Medulla oblongata (tissue), 1 donor: ENCODE results near the gene GLS.

Experiments
- DNase-seq: peaks from one replicate; pipeline ENCODE4 v3.0.0-alpha.2; 2015; ENCODE audit errors: extremely low spot score

GLS gene

GRCh38 chr2:190972213-190972612 is 91.6 kb downstream of the GLS start:
- DNase-seq, result no peak

DNA sequence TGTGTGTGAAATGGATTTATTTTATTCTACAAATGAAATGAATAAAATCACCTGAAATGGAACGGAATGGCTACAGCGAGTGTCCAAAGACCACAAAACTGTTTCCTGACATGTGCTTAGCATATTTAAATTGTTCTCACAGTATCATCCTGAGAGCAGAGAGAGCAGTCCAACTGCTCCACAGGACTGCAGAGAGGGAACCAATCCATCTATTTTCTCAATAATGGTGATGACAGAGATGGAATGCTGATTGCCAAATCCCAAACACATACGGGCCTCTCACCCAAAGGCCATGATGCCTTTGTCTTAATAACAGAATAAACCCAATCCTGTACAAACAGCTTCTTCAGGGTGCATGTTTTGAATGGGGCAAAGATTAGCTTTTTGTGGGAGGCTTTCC is 92.2 kb downstream of the GLS start:
- DNase-seq, result no peak

DNA sequence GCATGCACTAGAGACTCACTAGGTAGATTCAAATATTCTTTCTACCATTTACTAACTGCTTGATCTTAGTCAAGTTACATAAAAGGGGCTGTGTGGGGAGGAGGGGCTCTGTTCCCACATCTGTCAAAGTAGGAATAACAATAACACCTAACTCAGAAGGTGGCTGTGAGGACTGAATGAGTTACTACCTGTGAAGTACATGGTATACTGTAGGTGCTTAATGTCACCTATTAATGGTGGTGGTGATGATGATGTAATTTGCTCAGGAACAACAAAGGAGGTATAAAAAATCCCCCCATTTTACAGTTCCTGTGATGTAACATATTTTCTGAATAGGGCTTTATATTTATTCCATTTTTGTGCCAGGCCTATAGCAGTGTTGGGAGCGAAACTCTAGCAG is 92.6 kb downstream of the GLS start:
- no peak for DNase-seq

- no peak for DNase-seq
These were observed 93.4 kb downstream of the GLS start for GRCh38 chr2:190973726-190974628.

DNA sequence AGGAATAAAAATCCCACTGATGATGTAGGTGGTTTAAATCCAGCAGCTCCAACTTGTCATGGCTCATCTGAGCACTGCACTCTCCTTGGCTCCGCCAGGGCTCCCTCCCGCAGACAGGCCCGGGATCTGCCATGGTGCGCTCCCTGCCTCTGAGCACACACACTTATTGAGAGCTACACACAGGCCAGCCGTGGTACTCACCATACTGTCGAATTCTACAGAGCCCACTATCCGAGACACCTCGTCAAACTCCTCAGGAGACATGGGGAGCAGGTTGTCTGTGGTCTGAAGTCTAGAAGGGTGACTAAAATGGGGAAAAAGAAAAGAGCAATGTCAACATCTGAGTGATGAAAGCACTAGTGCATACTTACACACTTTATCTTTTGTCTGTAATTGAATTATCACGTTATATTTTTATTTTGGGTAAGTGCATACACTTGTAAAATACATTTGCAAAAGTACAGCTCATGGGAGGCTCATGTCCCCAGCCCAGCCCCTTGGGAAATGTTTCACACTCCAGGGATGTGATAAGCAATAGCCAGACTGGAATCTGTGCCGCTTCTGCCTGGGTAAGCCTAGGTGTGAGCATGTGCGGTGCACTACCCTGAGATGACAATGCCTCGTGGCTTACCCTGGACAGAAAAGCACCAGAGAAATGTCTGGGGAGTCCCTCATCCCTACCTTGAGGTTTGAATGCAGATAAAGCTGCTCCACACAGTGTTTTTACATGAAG is 94.2 kb downstream of the GLS start:
- DNase-seq, result no peak

DNA sequence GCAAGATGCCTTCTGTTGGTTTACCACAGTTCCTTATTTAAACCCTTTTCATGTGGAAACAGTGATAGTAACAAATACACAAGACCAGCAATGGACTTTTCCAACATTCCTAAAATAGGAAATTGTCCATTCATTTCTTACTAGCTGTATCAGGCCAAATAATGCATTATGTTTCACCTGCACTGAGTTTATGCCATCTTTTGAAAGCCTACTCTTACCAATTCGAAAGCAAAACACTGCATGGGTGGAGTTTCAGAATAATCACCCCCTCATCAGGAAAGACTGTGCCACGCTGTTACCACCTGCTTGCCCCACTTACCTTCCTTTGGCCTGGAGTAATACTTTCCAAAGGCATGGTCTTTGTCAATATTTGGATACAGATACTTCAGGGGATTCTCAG is 95.9 kb downstream of the GLS start:
- no peak for DNase-seq

- DNase-seq, result no peak
These were observed 96.9 kb downstream of the GLS start for GRCh38 chr2:190977505-190977904.

- DNase-seq, result no peak
These were observed 97.9 kb downstream of the GLS start for GRCh38 chr2:190978389-190979053.

- no peak for DNase-seq
These were observed 99.4 kb downstream of the GLS start for GRCh38 chr2:190979906-190980629.

DNA sequence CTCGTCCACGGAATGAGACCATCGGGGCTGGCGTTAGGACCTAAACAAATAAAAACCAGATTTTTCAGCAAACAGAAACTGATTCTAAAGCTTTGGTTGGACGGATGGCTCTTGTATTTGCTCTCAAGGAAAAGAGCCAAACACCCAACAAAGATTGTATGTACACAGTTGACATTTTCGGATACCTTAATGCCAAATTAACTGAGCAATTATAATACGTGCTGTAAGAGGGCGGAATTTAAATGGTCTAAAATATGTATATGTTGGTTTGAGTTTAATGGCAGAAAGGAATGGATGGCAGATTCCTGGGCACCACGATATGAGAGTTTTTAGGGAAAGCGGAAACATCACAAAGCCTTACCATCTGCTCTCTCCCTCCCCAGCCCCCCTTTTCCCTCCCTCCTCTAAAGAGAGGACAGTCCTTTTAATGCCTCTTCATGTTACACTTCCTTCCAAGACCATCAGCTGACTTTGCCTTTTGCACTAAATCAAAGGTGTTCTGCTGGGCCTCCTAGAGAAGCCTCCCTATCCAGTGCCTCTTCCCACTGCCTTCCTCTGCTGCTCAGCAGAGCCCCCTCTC is 100.1 kb downstream of the GLS start:
- DNase-seq, result no peak

DNA sequence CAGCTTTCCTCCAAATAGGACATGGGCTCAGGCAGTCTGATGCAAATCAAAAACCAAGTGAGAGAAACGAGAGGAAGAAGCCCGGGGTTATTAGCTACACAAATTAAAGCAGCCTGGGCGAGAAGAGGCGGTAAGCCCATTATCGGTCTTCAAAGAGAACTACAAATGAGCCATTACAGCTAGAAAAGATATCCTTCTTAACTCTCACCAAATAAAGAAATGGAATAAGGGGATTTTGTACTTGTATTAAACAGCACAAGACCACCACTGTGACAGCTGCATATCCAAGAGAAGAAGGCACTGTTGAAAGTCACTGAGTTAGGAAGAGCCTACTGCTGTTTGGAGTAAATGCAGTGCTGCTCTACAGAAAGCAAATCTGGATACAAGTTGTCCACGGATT is 100.7 kb downstream of the GLS start:
- no peak for DNase-seq

DNA sequence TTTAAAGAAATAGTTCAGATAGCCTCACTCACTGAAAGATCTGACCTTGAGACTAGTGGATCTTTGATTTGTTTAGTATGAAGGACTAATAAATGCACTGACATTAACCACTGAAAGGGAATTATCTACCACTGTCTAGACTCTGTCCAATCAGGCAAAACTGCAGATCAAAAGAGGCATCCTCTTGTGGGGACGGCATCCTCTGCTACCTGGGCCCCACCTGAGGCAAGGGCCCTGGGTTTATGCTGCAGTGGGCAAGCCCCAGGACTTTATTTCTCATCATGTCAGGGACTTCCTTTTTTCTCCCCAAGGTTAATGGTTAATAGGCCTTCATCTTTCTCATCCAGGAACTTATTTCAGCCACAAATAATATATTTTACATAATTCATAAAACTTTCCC is 101.1 kb downstream of the GLS start:
- no peak for DNase-seq

- DNase-seq, result no peak
These were observed 101.8 kb downstream of the GLS start for GRCh38 chr2:190982262-190983034.

GRCh38 chr2:190984595-190984994 is 104.0 kb downstream of the GLS start:
- DNase-seq, result no peak

DNA sequence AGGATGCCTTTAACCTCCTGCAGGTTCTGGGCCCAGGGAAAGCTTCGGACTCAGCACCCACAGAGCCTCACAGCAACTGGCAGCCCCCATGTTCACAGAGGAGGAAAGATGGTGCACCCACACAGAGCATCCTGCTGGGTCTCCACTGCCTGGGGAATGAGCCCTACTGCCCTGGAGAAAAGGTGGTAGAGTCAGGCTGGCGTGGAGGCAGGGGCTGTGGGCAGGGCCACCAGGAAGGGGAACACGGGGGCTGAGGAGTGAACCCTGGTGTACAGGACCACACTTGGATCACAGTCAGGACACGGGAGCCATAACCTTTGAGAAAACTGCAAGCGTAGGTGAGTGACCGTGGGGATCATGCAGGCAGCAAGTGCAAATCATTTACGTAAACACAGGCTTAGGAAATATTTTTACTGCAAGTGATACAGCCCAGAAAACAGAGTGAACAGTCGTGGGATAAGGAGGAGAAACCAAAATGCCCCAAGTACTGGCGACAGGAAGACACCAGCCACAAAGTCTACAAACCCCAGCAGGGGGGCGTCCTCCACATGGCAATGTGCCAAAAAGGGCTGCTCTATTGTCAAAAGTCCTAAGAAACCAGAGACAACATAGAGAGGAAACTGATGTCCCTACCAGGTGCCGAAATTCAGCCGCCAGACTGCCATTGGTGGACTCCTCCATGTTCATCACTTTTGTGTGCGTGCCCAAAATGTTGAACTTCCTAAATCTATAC is 105.8 kb downstream of the GLS start:
- no peak for DNase-seq

DNA sequence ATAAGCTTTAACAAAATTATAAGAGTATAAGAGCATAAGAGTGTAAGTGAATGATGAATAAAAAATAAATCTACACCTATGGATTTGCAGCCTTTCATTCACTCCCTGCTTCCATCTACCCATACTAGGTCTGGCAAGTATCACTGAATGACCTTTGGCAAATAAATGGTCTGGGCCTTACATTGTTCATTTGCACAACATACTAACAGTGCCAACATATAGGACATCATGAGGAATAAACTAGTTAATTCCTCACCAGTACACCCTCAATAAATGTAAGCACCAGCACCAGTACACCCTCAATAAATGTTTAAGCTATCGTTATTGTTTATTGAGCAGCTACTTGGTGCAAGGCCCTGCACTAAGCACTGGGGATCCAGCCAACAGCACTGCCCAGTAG is 106.5 kb downstream of the GLS start:
- DNase-seq, result no peak

- DNase-seq, result no peak
These were observed 107.3 kb downstream of the GLS start for GRCh38 chr2:190987938-190988337.

DNA sequence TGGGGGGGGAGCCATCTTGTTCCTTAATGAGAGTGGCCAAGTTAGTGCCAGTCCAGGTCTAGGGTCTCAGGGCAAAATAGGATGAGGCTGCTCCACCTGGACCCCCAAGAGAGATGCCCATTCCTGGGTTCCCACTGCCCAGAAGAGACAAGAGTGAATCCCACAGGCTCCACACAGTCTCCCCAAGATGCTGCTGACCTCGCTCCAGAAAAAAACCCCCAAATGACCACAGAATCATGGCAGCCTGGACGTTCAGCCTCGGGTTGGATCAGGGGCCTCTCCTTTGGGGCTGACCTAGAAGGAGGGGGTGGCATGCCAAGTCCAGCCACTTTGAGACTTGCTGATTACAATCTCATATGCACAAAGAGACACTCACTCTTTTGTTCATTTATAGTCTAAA is 108.3 kb downstream of the GLS start:
- DNase-seq, result no peak

GRCh38 chr2:190990132-190990531 is 109.5 kb downstream of the GLS start:
- no peak for DNase-seq

- no peak for DNase-seq
These were observed 112.6 kb downstream of the GLS start for GRCh38 chr2:190993292-190993643.
